Measurements from ENCODE around the gene SLC2A2.

- TF ChIP-seq CTCF (IDR thresholded peaks at IDR 0.05) (no peak), POLR2A (IDR thresholded peaks at IDR 0.05) (no peak)
Observed at GRCh38 chr3:170977949-170978745, 48.4 kb downstream of the SLC2A2 start.
